ENCODE results near the gene ACMSD. TPM values are rescaled to one million over a fixed set of nuclear protein-coding genes. Genes with fewer than 3 reads are reported as not detected.

Gene ACMSD
- total and polyA plus RNA-seq, 2 of the 13 experiments (the other 11 are each of a cell fraction or from before 2014, with no cell fraction given) = not detected

DNA sequence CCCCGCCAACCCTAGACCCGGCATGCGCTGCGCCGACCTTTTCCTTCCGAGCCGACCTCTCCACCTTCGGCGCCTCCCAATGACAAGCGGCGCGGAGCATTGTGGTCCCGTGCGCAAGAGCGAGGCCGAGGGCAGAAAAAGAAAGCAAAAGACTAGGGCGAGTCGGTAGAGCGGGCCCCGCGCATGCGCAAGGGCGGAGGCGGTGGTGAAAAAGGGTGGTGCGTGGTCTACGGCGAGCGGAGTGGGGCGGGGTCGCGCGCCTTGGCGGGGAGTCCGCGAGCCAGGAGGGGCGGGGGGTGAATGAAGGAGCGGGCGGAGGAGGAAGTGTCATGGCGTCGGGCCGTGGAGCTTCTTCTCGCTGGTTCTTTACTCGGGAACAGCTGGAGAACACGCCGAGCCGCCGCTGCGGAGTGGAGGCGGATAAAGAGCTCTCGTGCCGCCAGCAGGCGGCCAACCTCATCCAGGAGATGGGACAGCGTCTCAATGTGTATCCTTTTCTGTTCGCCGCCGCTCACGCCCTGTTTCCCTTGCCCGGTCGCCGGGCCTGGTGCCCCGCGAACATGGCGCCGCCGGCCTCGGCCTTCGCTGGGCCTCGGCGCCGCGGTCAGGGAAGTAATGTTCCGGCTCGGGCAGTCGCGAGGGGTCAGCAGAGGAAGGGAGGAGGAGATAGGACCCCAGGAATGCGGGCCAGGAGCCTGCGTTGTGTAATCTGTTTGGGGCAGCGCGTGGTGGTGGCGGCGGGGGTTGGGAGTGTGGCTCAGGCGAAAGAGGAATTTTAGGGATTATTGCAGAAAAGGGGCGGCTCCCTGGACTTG lies 80.3 kb downstream of the ACMSD start, which contains the start of gene CCNT2 (continued):
- TF ChIP-seq THAP7 (CRISPR knock-in tag; IDR thresholded peaks at IDR 0.05) (peak; percentile 86; the same call in 1 of the 2 replicates), RFXANK (CRISPR knock-in tag; IDR thresholded peaks at IDR 0.05) (0 out of 2 replicates have a peak, but pooled peaks have one; percentile 40), ZNF543 (CRISPR knock-in tag; IDR thresholded peaks at IDR 0.05) (peak; percentile 69; the same call in 1 of the 2 replicates), SMAD9 (CRISPR knock-in tag; IDR thresholded peaks at IDR 0.05) (peak; percentile 76; the same call in 1 of the 2 replicates), ZNF281 (CRISPR knock-in tag; IDR thresholded peaks at IDR 0.05; ENCODE audit: borderline replicate concordance) (0 out of 2 replicates have a peak, but pooled peaks have one; percentile 32), MED13 (CRISPR knock-in tag; IDR thresholded peaks at IDR 0.05) (peak; percentile 63; the same call in 1 of the 2 replicates), PITX1 (CRISPR knock-in tag; IDR thresholded peaks at IDR 0.05) (peak; percentile 26; the same call in 1 of the 2 replicates), RFX5 (IDR thresholded peaks at IDR 0.05; ENCODE audit: low read depth, low read length) (0 out of 2 replicates have a peak, but pooled peaks have one; percentile 4), PHF8 (CRISPR knock-in tag; IDR thresholded peaks at IDR 0.05) (peak; percentile 94), XRCC5 (optimal IDR thresholded peaks at IDR 0.05; ENCODE audit: low read length) (peak; percentile 38), TEAD2 (CRISPR knock-in tag; IDR thresholded peaks at IDR 0.05) (no peak), LBX2 (CRISPR knock-in tag; IDR thresholded peaks at IDR 0.05; ENCODE audit: borderline replicate concordance) (0 out of 2 replicates have a peak, but pooled peaks have one; percentile 17), CHD2 (IDR thresholded peaks at IDR 0.05; ENCODE audit: low read depth, low read length) (0 out of 2 replicates have a peak, but pooled peaks have one; percentile 11), ZNF816 (CRISPR knock-in tag; IDR thresholded peaks at IDR 0.05; ENCODE audit: borderline replicate concordance) (peak; percentile 96), BATF2 (CRISPR knock-in tag; IDR thresholded peaks at IDR 0.05) (peak; percentile 80; the same call in 1 of the 2 replicates), POLR2AphosphoS5 (IDR thresholded peaks at IDR 0.05; ENCODE audit: low read depth, low read length) (peak; percentile 81), MED8 (CRISPR knock-in tag; IDR thresholded peaks at IDR 0.05; ENCODE audit: insufficient replicate concordance) (peak; percentile 37), ZNF605 (CRISPR knock-in tag; IDR thresholded peaks at IDR 0.05) (0 out of 2 replicates have a peak, but pooled peaks have one; percentile 74)
- TF ChIP-seq, protein P1, sequence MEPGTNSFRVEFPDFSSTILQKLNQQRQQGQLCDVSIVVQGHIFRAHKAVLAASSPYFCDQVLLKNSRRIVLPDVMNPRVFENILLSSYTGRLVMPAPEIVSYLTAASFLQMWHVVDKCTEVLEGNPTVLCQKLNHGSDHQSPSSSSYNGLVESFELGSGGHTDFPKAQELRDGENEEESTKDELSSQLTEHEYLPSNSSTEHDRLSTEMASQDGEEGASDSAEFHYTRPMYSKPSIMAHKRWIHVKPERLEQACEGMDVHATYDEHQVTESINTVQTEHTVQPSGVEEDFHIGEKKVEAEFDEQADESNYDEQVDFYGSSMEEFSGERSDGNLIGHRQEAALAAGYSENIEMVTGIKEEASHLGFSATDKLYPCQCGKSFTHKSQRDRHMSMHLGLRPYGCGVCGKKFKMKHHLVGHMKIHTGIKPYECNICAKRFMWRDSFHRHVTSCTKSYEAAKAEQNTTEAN (CRISPR knock-in tag; conservative IDR thresholded peaks at IDR 0.05) = peak; percentile 36; the same call in 1 of the 2 replicates
- TF ChIP-seq, protein P2, sequence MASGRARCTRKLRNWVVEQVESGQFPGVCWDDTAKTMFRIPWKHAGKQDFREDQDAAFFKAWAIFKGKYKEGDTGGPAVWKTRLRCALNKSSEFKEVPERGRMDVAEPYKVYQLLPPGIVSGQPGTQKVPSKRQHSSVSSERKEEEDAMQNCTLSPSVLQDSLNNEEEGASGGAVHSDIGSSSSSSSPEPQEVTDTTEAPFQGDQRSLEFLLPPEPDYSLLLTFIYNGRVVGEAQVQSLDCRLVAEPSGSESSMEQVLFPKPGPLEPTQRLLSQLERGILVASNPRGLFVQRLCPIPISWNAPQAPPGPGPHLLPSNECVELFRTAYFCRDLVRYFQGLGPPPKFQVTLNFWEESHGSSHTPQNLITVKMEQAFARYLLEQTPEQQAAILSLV (CRISPR knock-in tag; IDR thresholded peaks at IDR 0.05; ENCODE audit: borderline replicate concordance) = peak; percentile 87; the same call in 1 of the 2 replicates
